DOHH2 (cell line): Measurements from ENCODE around the gene HSPB1.

Experiments used
- H3F3A ChIP-seq: fragments of 200-600 bp; sonication (generic), shearing (Covaris generic); 2 replicates; pipeline ENCODE4 v1.6.0; 2016; ENCODE audit warnings: antibody characterized with exemption, mild to moderate bottlenecking; ENCODE audit not compliant: control insufficient read depth, insufficient read depth
- H3K27ac ChIP-seq: fragments of 200-600 bp; sonication (generic); 2 replicates; pipeline ENCODE4 v1.5.1; 2014; ENCODE audit warnings: low read depth, mild to moderate bottlenecking, low read length, moderate library complexity
- H3K27me3 ChIP-seq: fragments of 200-600 bp; sonication (generic); 2 replicates; pipeline ENCODE4 v1.6.1; 2014; ENCODE audit warnings: mild to moderate bottlenecking, low read length, mixed read lengths; ENCODE audit not compliant: control insufficient read depth
- H3K36me3 ChIP-seq: fragments of 200-600 bp; sonication (generic); 2 replicates; pipeline ENCODE4 v1.6.1; 2014; ENCODE audit warnings: mild to moderate bottlenecking, low read length, moderate library complexity, mixed read lengths; ENCODE audit not compliant: control insufficient read depth
- H3K4me1 ChIP-seq: fragments of 200-600 bp; sonication (generic); 2 replicates; pipeline ENCODE4 v1.6.1; 2014; ENCODE audit warnings: mild to moderate bottlenecking, low read length, mixed read lengths; ENCODE audit not compliant: control insufficient read depth
- H3K4me2 ChIP-seq: fragments of 200-600 bp; sonication (generic); 2 replicates; pipeline ENCODE4 v1.6.0; 2014; ENCODE audit warnings: mild to moderate bottlenecking, low read length, moderate library complexity
- H3K4me3 ChIP-seq: fragments of 200-600 bp; sonication (generic); 2 replicates; pipeline ENCODE4 v1.5.1; 2014; ENCODE audit warnings: mild to moderate bottlenecking, low read length, mixed read lengths
- H3K79me2 ChIP-seq: fragments of 200-600 bp; sonication (generic); 2 replicates; pipeline ENCODE4 v1.6.1; 2014; ENCODE audit warnings: mild to moderate bottlenecking, low read length, mixed read lengths; ENCODE audit not compliant: control insufficient read depth
- H3K9me2 ChIP-seq: fragments of 200-600 bp; sonication (generic); replicated peaks from 2 replicates; pipeline ENCODE4 v1.6.1; 2014; ENCODE audit warnings: mild to moderate bottlenecking, low read length, mixed read lengths; ENCODE audit not compliant: control insufficient read depth
- H3K9me3 ChIP-seq: fragments of 200-600 bp; sonication (generic); 2 replicates; pipeline ENCODE4 v1.6.1; 2014; ENCODE audit warnings: antibody characterized with exemption, low read length, mixed read lengths; ENCODE audit not compliant: control insufficient read depth, insufficient read depth
- H4K20me1 ChIP-seq: fragments of 200-600 bp; sonication (generic); 2 replicates; pipeline ENCODE4 v1.6.0; 2014; ENCODE audit warnings: low read depth, mild to moderate bottlenecking, antibody characterized with exemption, low read length, moderate library complexity; ENCODE audit not compliant: control insufficient read depth, insufficient read depth
- EZH2phosphoT487 ChIP-seq: fragments of 200-600 bp; sonication (generic); IDR thresholded peaks from 2 replicates; pipeline ENCODE4 v1.6.1; 2017; ENCODE audit warnings: borderline replicate concordance, mild to moderate bottlenecking, antibody characterized with exemption, low read length, moderate library complexity, mixed read lengths
- TF ChIP-seq, protein P1 (sequence below): fragments of 200-600 bp; sonication (generic); IDR thresholded peaks from one replicate; pipeline ENCODE4 v1.5.1; 2014; ENCODE audit warnings: antibody characterized with exemption, mild to moderate bottlenecking, low read depth, low read length; ENCODE audit not compliant: poor library complexity, severe bottlenecking

The HSPB1 gene

DNA sequence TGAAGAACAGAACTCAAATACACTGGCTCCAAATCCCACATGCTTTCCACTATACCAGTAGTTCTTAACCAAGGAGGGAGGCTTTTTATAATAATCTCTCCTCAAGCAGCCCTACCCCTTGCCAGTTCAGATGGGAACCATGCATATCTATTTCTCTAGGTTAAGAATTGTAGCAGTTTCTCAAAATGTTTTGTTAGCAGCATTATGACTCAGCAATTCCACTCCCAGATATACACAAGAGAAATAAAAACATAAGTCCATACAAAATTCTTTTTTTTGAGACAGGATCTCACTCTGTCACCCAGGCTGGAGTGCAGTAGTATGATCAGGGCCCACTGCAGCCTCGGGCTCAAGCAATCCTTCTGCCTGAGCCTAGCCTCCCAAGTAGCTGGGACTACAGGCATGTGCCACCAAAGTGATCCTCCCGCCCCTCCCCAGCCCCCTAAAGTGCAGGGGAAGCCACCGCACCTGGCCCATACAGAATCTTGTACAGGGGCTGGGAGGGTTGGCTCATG lies 38.2 kb downstream of the HSPB1 start:
- Histone ChIP-seq H3K27ac (no peak overlapping the region), H3F3A (peaks cover 6% of the 10 kb centered on the region), H3K36me3 (peaks cover 96% of the 10 kb centered on the region), H3K27me3 (no peaks in the 10 kb centered on the region), H3K4me1 (no peaks in the 10 kb centered on the region), H3K4me2 (no peak overlapping the region), H3K4me3 (no peak overlapping the region), H4K20me1 (peaks cover 68% of the 10 kb centered on the region), H3K9me2 (no peaks in the 10 kb centered on the region), H3K79me2 (peaks cover 100% of the 10 kb centered on the region), H3K9me3 (no peaks in the 10 kb centered on the region)
- TF ChIP-seq, protein P1, sequence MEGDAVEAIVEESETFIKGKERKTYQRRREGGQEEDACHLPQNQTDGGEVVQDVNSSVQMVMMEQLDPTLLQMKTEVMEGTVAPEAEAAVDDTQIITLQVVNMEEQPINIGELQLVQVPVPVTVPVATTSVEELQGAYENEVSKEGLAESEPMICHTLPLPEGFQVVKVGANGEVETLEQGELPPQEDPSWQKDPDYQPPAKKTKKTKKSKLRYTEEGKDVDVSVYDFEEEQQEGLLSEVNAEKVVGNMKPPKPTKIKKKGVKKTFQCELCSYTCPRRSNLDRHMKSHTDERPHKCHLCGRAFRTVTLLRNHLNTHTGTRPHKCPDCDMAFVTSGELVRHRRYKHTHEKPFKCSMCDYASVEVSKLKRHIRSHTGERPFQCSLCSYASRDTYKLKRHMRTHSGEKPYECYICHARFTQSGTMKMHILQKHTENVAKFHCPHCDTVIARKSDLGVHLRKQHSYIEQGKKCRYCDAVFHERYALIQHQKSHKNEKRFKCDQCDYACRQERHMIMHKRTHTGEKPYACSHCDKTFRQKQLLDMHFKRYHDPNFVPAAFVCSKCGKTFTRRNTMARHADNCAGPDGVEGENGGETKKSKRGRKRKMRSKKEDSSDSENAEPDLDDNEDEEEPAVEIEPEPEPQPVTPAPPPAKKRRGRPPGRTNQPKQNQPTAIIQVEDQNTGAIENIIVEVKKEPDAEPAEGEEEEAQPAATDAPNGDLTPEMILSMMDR, result no peak
- no peak for TF ChIP-seq EZH2phosphoT487

DNA sequence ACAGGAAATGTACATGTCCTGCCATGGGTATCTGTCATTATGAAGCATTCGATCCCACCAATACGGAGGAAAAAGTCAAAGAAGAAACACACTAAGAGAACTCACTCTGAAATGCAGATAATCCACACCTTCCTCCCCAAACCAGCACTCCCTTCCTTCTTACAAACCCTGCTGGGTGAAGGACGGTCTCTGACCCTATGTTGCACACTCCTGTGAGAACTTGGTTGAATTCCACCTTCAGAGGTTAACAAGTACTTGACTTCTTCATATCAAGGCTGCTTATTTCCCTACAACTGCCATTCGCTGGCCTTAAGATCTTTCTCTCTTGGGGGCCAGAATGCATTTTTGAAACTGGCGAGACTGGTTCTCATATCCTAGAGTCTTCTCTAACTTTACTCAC lies 39.7 kb downstream of the HSPB1 start:
- peaks cover 95% of the 10 kb centered on the region for H3K36me3 ChIP-seq
- H3K27me3 ChIP-seq, result no peaks in the 10 kb centered on the region
- peaks cover 6% of the 10 kb centered on the region for H3F3A ChIP-seq
- no peak overlapping the region for H3K4me2 ChIP-seq
- no peaks in the 10 kb centered on the region for H3K9me2 ChIP-seq
- no peaks in the 10 kb centered on the region for H3K9me3 ChIP-seq
- H3K27ac ChIP-seq, result no peak overlapping the region
- H4K20me1 ChIP-seq, result peaks cover 58% of the 10 kb centered on the region
- TF ChIP-seq, protein P1, result no peak
- no peak for TF ChIP-seq EZH2phosphoT487
- no peak overlapping the region for H3K4me3 ChIP-seq
- peaks cover 100% of the 10 kb centered on the region for H3K79me2 ChIP-seq
- no peaks in the 10 kb centered on the region for H3K4me1 ChIP-seq

DNA sequence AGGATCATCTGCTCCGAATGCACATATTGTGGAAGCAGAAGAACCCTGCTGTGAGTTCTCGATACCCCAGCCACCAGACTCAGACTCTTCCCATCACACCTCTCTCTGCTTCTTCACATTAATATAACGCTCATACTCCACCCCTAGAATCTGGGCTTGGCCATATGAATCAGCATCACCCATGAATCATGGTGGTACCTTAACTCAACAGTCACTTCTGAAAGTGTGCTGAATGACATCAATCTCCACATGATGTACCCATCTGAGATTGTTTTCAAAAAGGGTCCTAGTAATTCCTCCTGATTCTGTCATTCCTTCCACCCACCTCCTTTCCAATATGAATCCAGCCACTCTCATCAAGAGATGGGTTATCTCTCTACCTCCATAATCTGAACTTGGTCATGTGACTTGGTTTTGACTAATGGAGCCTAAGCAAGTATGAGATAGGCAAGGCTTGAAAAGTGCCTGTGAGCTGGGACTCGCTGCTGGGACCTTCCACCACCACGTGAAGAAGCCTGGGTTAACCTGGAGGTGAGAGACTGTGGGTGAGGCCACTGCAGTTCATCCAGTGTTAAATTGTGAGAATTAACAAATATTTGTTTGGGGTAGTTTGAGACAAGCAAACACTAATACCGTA lies 40.9 kb downstream of the HSPB1 start:
- H3K27ac ChIP-seq, result no peak overlapping the region

More for the DNA sequence above, 40.9 kb downstream of the HSPB1 start:
- Histone ChIP-seq H3K36me3 (peaks cover 95% of the 10 kb centered on the region), H3F3A (peaks cover 6% of the 10 kb centered on the region), H3K27me3 (no peaks in the 10 kb centered on the region), H3K9me2 (no peaks in the 10 kb centered on the region), H3K9me3 (no peaks in the 10 kb centered on the region), H3K4me3 (no peak overlapping the region), H3K79me2 (peaks cover 100% of the 10 kb centered on the region), H3K4me1 (no peaks in the 10 kb centered on the region), H4K20me1 (peaks cover 53% of the 10 kb centered on the region), H3K4me2 (no peak overlapping the region)
- TF ChIP-seq, protein P1, result no peak
- no peak for TF ChIP-seq EZH2phosphoT487
